Activated naive CD4-positive, alpha-beta T cell treated with anti-CD3 and anti-CD28 coated beads, Interleukin-2, amount 10 ng/mL, durations not matched to agents 7 days and 5 days (primary cell): Measurements from ENCODE around the gene FAM117A.

Experiments
- CTCF ChIA-PET: fragments of 350-600 bp; sonication (Branson Sonifier 250); formaldehyde crosslinking; loops from one replicate; lab custom pipeline; 2021; ENCODE audit warnings: antibody characterized with exemption; lab: Charles Lee
- DNase-seq: peaks from one replicate; pipeline ENCODE4 v3.0.0-alpha.2; 2020
- H3K27ac Mint-ChIP-seq: one replicate; pipeline ENCODE4 v1.8.0; 2021; ENCODE audit warnings: mild to moderate bottlenecking, moderate library complexity, mixed read lengths
- H3K27me3 Mint-ChIP-seq: one replicate; pipeline ENCODE4 v1.8.0; 2021; ENCODE audit warnings: mild to moderate bottlenecking, mixed read lengths
- H3K36me3 Mint-ChIP-seq: one replicate; pipeline ENCODE4 v1.8.0; 2021; ENCODE audit warnings: mixed read lengths
- H3K4me1 Mint-ChIP-seq: one replicate; pipeline ENCODE4 v1.8.0; 2021; ENCODE audit warnings: mixed read lengths
- H3K4me3 Mint-ChIP-seq: one replicate; pipeline ENCODE4 v1.8.0; 2021; ENCODE audit warnings: mild to moderate bottlenecking, moderate library complexity, mixed read lengths
- H3K9me3 Mint-ChIP-seq: one replicate; pipeline ENCODE4 v1.8.0; 2021; ENCODE audit warnings: mixed read lengths

FAM117A gene

DNA sequence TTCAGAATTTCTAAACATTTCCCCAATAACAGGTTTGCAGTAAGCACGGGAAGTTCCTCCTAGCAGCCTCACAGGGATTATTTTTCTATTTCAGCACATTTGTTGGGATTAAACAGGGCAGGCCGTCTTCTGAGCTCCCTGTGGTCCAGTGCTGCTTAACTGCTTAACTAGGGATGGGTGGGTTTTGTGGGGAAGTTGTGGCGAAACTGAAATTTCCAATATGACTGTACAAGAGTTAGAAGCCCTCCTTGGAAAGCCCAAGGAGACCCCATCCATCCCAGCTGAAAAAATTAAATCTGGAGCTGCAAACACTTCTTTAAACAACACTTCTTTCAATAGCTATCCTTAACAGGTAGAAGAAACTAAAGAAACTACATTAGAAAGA lies 22.2 kb downstream of the FAM117A start:
- peaks cover 93% of the 10 kb centered on the region for H3K4me1 Mint-ChIP-seq

DNA sequence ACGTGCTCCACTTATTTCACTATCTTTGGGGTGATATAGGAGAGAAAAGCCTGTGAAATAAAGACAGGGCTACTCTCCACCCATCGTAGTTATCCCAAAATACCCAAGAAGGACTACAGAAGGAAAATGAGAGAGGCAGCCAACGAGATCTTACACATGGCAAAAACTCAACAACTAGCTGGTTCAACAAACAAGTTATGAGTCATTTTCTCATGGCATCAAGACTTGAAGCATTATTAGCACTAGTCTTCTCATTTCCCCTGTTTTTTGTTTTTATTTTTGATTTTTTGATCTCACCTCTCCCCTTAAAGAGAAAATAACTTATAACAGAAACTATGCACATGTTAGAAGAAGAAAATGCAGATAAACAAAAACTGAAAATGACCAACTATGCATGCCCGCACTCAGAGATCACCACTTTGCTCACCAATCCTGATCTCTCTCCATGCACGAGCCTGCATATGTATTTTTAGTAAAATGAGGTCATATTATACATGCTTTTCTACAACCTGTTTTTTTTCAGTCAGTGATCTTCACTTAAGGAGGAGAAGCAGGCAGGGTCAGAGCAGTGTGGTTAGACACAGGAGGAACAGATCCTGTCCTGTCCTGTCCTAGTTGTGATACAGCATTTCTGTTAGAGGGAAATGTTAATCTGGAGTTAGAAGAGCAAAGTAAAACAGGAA lies 22.8 kb downstream of the FAM117A start:
- no peak for DNase-seq
- peaks cover 93% of the 10 kb centered on the region for H3K4me1 Mint-ChIP-seq
- H3K36me3 Mint-ChIP-seq = peaks cover 63% of the 10 kb centered on the region

More for the DNA sequence above, 22.2 kb downstream of the FAM117A start:
- CTCF ChIA-PET = interaction anchor here (0.7 to 0.8 kb wide), 2 partner anchors 37 to 166 kb away, joined by 3 read pairs; partner anchors contain the start of gene NXPH3
- Mint-ChIP-seq H3K4me3 (peak overlapping the region; percentile 79), H3K9me3 (peaks cover 5% of the 10 kb centered on the region), H3K27ac (peak overlapping the region; percentile 99), H3K36me3 (peaks cover 60% of the 10 kb centered on the region), H3K27me3 (no peaks in the 10 kb centered on the region)
- DNase-seq = no peak

DNA sequence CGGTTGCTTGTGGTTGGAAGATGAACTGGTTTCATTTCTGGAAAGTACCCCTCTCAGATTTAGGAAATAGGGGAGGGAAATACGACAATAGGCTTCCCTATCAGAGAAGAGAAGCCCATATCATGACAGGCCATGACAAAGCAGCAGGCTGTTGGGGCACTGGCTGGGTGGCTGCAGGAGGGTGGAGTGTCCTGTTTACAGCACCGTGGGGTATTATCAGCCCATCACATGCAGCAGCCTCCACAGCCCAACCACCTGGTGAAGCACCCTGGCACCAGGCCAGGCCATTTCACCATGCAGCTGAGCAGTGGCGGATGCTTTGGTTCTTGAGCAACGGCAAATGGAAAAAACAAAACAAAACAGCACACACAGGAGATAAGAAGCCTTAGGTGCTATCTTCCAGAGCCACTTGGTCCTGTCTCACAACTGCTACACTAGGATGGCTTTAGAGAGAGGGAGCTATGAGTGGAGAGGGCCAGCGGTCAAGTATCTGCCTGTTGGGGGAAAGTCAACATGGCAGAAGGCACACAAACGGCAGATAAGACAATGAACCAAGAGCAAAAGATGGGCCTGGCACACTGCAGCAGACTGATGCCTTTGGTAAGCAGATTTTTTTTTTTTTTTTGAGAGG lies 24.2 kb downstream of the FAM117A start:
- peak; percentile 95 for DNase-seq
- peak overlapping the region; percentile 79 for H3K4me3 Mint-ChIP-seq
- H3K9me3 Mint-ChIP-seq = peaks cover 2% of the 10 kb centered on the region
- H3K36me3 Mint-ChIP-seq = peaks cover 52% of the 10 kb centered on the region
- CTCF ChIA-PET = interaction anchor here (0.8 to 1.5 kb wide), 3 partner anchors 9 to 31 kb away, joined by 4 to 7 read pairs (median 5); partner anchors contain the start of gene SLC35B1
- H3K27ac Mint-ChIP-seq = peak overlapping the region; percentile 99
- no peaks in the 10 kb centered on the region for H3K27me3 Mint-ChIP-seq
- peaks cover 85% of the 10 kb centered on the region for H3K4me1 Mint-ChIP-seq

More for the DNA sequence above, 22.8 kb downstream of the FAM117A start:
- Mint-ChIP-seq H3K9me3 (peaks cover 5% of the 10 kb centered on the region), H3K27ac (peak overlapping the region; percentile 99), H3K27me3 (no peaks in the 10 kb centered on the region), H3K4me3 (peak overlapping the region; percentile 79)
- CTCF ChIA-PET = interaction anchor here (0.7 to 1.0 kb wide), 3 partner anchors 38 to 165 kb away, joined by 3 read pairs; partner anchors contain the start of gene NXPH3

DNA sequence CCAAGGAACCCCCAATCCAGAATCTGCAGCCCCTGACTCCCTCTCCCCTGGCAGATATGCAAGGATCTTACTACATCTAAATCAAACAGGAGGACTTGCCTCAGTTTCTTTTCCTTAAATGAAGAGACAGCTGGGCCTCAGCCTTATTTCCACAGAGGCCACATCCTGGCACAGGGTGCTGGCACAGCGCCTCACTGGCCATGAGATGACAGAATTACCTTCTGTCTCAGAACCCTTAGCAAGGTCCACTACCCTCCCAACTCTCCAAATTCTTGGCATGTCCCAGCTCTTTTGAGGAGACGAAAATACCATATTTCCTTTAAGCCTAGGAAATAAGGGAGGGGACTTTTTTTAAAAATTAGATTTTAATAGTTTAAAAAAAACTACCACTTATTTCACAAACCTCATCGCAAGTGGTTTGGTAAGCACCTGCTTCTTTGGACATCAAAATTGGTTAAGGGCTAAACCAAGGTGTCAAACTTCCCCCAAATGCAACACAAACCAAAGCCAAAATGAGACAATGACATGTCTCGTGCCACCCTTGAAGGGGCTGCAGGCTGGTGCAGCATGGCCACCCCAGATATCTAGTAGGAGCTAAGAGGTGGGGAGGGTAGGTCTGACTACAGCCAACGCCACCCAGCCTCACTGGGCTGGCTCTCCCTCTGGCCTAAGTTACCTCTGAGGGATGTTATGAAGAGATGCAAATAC lies 25.3 kb downstream of the FAM117A start:
- Mint-ChIP-seq H3K36me3 (peaks cover 55% of the 10 kb centered on the region), H3K9me3 (peaks cover 2% of the 10 kb centered on the region), H3K27ac (peak overlapping the region; percentile 99), H3K27me3 (no peaks in the 10 kb centered on the region), H3K4me1 (peaks cover 80% of the 10 kb centered on the region), H3K4me3 (peak overlapping the region; percentile 79)
- CTCF ChIA-PET = interaction anchor here (0.7 kb wide), 2 partner anchors 23 to 30 kb away, joined by 3 read pairs; no protein-coding TSS in a partner anchor
- no peak for DNase-seq

DNA sequence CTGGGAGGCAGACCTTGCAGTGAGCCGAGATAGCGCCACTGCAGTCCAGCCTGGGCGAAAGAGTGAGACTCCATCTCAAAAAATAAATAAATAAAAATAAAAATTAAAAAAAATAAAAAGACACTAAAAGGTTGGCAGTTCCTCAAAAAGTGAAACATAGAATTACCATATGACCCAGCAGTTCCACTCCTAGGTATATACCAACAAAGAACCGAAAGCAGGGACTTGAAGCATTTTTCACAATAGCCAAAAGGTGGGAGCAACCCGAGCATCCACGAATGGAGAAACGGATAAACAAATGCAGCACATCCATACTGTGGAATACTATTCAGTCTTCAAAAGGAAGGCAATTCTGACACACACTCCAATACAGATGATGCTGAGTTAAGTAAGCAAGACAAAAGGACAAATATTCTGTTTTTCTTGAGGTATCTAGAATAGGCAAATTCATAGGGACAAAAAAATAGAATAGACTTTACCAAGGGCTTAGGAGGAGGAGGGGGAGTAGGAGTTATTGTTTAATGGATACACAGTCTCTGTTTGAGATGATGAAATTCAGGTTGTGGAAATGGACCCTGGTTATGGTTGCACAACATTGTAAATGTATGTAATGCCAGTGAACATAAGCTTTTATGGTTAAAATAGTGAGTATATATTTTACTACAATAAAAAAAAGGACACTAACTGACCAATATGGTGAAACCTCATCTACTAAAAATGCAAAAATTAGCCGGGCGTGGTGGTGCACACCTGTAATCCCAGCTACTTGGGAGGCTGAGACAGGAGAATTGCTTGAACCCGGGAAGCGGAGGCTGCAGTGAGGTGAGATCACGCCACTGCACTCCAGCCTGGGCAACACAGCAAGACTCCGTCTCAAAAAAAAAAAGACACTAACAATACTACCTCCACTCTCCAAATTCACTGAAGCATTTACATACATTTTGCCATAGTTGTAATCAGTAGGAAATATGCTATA lies 29.1 kb downstream of the FAM117A start:
- DNase-seq = no peak
- CTCF ChIA-PET = interaction anchor here (2.6 kb wide), 1 partner anchor 19 kb away, joined by 8 read pairs; no protein-coding TSS in a partner anchor
- H3K9me3 Mint-ChIP-seq = no peaks in the 10 kb centered on the region

DNA sequence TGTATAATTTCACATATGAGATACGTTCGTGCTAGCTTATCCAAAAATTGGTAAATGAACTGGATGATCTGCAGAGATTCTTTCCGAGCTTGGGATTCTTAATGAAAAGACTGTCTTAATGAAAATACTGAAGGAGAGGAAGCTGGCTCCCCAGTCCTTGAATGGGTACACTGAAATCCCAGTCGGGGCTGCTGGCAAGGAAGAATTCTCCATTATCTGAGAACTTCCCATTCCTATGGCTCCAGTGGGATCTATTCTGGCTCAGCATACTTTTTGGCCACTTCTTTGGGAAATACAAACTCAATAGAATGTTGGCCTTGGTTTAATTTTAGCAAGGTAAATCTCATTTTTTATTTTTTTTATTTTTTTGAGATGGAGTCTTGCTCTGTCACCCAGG lies 32.5 kb downstream of the FAM117A start:
- CTCF ChIA-PET = interaction anchor here (0.7 to 1.4 kb wide), 3 partner anchors 16 to 27 kb away, joined by 3 to 4 read pairs (median 3); no protein-coding TSS in a partner anchor
- peaks cover 56% of the 10 kb centered on the region for H3K36me3 Mint-ChIP-seq

More for the DNA sequence above, 29.1 kb downstream of the FAM117A start:
- Mint-ChIP-seq H3K27me3 (no peaks in the 10 kb centered on the region), H3K4me3 (no peak overlapping the region), H3K36me3 (peaks cover 55% of the 10 kb centered on the region), H3K27ac (no peak overlapping the region), H3K4me1 (peaks cover 63% of the 10 kb centered on the region)

DNA sequence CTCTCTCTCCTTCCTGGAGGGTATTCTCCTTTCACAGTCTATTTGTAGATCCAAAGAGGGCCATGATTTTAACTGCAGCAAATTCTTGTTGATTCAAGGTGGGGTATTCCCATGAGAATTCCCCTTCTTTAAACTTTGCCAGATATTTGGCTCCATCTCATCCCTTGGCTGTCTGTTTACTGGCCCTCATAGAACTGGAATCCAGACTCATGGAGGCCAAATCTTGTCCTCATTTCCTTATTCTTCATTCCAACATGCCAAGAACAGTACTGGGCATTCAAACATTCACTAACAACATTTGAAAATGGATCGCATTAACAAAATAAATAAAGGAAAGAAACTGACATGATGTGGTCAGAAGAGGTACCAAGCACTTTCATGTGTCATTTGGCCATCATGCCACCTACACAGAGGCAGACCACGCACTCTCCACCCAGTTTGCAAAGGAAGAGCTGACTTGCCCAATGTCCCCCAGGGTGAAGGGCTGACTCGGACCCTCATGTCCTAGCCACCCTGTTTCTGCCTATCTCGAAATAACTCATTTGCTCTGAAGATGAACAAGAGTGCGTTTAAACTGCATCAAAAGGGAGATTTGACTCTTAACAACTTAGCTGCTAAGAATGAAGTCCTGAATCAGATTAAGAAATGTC lies 33.0 kb downstream of the FAM117A start:
- H3K36me3 Mint-ChIP-seq = peaks cover 55% of the 10 kb centered on the region
- no peak overlapping the region for H3K27ac Mint-ChIP-seq
- H3K27me3 Mint-ChIP-seq = no peaks in the 10 kb centered on the region
- no peaks in the 10 kb centered on the region for H3K9me3 Mint-ChIP-seq
- DNase-seq = no peak
- CTCF ChIA-PET = interaction anchor here (0.7 to 1.4 kb wide), 3 partner anchors 15 to 27 kb away, joined by 3 to 4 read pairs (median 3); no protein-coding TSS in a partner anchor
- H3K4me1 Mint-ChIP-seq = peaks cover 42% of the 10 kb centered on the region
- no peak overlapping the region for H3K4me3 Mint-ChIP-seq

More for the DNA sequence above, 32.5 kb downstream of the FAM117A start:
- Mint-ChIP-seq H3K27me3 (no peaks in the 10 kb centered on the region), H3K9me3 (no peaks in the 10 kb centered on the region), H3K4me3 (no peak overlapping the region), H3K27ac (no peak overlapping the region), H3K4me1 (peaks cover 45% of the 10 kb centered on the region)
- DNase-seq = no peak

DNA sequence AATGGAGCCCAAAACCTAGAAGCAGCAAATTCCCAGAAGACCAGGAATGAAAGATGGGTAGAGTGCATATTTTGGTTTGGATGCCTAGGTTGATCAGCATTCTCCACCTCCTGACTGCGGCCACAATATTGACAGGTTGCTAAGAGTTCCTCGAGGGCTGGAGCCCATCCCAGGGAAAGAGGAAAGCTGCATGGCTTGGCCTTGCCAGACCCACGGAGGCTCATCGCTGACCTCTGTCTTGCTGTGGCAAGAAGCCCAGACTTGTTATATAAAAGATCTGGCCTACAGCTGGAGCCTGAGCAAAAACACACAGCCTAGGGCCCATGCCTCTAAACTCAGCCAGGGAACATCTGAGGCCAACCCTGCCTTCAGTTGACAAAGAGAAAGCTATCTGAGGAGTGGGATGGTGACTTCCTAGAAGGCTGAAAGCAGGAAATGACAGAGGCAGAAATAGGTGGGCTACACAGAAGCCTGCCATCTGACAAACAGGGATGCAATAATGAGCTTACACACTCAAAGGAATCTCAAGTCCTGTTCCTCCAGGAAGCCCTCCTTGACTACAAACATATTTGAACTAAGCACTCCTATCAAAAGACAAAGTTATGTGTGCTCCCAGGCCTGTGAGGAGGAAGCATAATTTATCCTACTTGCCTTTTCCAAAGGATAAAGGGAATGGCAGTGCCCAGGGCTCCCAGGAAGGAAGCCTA lies 33.7 kb downstream of the FAM117A start:
- H3K4me3 Mint-ChIP-seq = no peak overlapping the region
- H3K27me3 Mint-ChIP-seq = no peaks in the 10 kb centered on the region
- H3K9me3 Mint-ChIP-seq = peaks cover 3% of the 10 kb centered on the region
- H3K36me3 Mint-ChIP-seq = peaks cover 61% of the 10 kb centered on the region
- CTCF ChIA-PET = no interaction called here
- H3K4me1 Mint-ChIP-seq = peaks cover 38% of the 10 kb centered on the region
- H3K27ac Mint-ChIP-seq = no peak overlapping the region
- no peak for DNase-seq

DNA sequence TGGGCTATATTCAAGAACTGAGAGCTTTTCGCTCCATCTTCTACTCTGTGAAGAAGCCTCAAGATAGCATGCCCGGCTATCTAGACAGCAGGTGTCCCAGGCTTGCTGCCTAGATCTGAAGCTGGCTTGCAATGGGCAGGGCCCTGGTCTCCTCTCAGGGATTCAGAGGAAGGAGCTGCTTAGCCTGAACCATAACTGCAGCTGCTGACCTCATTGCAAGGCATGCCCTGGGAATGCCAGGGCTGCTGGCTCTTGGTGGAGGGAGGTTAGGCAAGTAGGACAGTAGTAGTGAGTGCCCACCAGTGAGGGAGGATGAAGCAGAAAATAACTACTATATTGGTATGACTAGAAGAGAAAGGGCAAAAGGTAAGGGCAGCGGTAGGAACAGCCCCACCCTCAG lies 34.9 kb downstream of the FAM117A start:
- H3K27me3 Mint-ChIP-seq = no peaks in the 10 kb centered on the region
- CTCF ChIA-PET = no interaction called here
- DNase-seq = no peak
- peaks cover 66% of the 10 kb centered on the region for H3K36me3 Mint-ChIP-seq
- H3K27ac Mint-ChIP-seq = peak overlapping the region; percentile 15
- H3K4me1 Mint-ChIP-seq = peaks cover 37% of the 10 kb centered on the region
- H3K4me3 Mint-ChIP-seq = no peak overlapping the region
- peaks cover 3% of the 10 kb centered on the region for H3K9me3 Mint-ChIP-seq

DNA sequence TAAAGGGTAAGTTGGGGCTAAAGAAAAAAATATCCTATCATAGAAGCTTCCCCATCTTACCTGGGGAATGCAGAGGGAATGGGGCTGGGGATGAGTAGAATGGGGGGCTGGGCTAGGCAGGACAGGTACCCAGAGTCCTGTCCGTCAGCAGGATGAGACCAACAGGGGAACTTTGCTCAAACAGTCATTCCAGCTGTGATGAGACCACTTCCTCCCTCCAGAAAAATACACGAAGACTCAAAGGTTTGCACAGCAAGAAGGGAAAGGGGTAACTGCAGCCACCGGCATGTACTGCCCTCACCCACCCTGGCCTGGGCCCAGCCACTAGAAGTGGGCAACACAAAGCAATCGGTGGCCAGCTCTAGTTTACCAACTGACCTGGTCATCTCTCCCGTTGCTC lies 35.5 kb downstream of the FAM117A start:
- Mint-ChIP-seq H3K9me3 (peaks cover 3% of the 10 kb centered on the region), H3K4me1 (peaks cover 36% of the 10 kb centered on the region), H3K27ac (no peak overlapping the region), H3K4me3 (no peak overlapping the region), H3K27me3 (no peaks in the 10 kb centered on the region), H3K36me3 (peaks cover 72% of the 10 kb centered on the region)
- CTCF ChIA-PET = interaction anchor here (0.7 to 1.1 kb wide), 2 partner anchors 18 to 25 kb away, joined by 3 to 4 read pairs; no protein-coding TSS in a partner anchor
- DNase-seq = no peak

DNA sequence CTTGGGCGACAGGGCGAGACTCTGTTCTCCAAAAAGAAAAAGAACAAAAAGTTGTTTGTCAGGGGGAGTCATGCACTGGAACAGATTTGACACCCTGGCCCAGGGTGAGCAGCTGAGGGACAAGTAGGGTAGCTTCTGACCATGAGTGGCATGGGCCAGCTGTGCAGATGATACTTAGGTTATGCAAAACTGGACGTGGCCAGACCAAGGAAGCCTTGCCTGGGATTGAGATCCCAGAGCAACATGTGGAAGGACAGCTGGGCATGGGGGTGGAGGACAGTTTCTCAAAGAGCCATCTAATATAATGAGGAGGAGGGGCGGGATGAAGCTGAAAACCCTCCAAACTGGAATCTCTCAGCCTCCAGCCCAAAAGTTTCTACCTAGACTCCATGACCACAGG lies 36.6 kb downstream of the FAM117A start:
- Mint-ChIP-seq H3K27me3 (no peaks in the 10 kb centered on the region), H3K36me3 (peaks cover 68% of the 10 kb centered on the region), H3K27ac (no peak overlapping the region), H3K9me3 (peaks cover 3% of the 10 kb centered on the region), H3K4me1 (peaks cover 31% of the 10 kb centered on the region), H3K4me3 (no peak overlapping the region)
- DNase-seq = no peak
- CTCF ChIA-PET = no interaction called here

DNA sequence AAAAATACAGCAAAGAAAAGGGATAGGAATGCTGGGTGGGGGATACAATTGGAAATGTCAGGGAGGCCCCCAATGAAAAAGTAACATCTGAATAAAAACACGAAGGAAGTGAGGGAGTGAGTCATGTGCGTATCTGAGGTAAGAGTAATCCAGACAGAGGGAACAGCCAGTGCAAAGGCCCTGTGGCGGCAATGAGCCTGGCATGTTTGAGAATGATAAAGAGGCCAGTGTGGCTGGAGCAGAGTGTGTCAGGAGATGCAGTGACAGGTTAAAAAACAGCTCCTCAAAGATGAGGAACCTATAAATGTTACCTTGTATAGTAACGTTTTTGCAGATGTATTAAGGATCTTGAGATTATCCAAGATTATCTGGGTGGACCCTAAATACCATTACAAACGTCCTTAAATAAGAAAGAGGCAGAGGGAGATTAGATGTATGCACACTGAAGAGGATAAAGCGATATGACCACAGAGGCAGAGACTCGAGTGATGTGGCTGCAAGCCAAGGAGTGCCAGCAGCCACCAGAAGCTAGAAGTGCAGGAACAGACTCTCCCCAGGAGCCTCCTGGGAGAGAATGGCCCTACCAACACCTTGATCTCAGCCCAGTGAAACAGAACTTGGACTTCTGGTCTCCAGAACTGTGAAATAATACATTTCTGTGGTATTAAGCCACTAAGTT lies 38.3 kb downstream of the FAM117A start:
- Mint-ChIP-seq H3K9me3 (peaks cover 3% of the 10 kb centered on the region), H3K4me3 (no peak overlapping the region), H3K4me1 (peaks cover 23% of the 10 kb centered on the region), H3K27ac (no peak overlapping the region), H3K36me3 (peaks cover 63% of the 10 kb centered on the region), H3K27me3 (no peaks in the 10 kb centered on the region)
- DNase-seq = no peak
- CTCF ChIA-PET = no interaction called here
